H9 (cell line): Measurements from ENCODE around the gene KAT2B. TPM values are rescaled to one million over a fixed set of nuclear protein-coding genes. Genes with fewer than 3 reads are reported as not detected.

Experiments used
- DNase-seq: peaks from one replicate; pipeline ENCODE4 v3.0.0-alpha.2; 2017
- H2AFZ ChIP-seq: one replicate; pipeline ENCODE4 v1.6.1; 2013; ENCODE audit warnings: mild to moderate bottlenecking, low read length, control low read depth, moderate library complexity
- H2AK5ac ChIP-seq: 2 replicates; pipeline ENCODE4 v1.6.1; 2013; ENCODE audit warnings: low read length, control low read depth, mixed read lengths; ENCODE audit not compliant: insufficient read length
- H2BK120ac ChIP-seq: one replicate; pipeline ENCODE4 v1.6.1; 2013; ENCODE audit warnings: low read depth, mild to moderate bottlenecking, low read length, control low read depth, inconsistent platforms; ENCODE audit not compliant: poor library complexity, severe bottlenecking
- H2BK12ac ChIP-seq: 2 replicates; pipeline ENCODE4 v1.6.1; 2013; ENCODE audit warnings: low read length, control low read depth, mixed read lengths, low read depth; ENCODE audit not compliant: insufficient read length
- H2BK15ac ChIP-seq: 2 replicates; pipeline ENCODE4 v1.6.1; 2013; ENCODE audit warnings: low read depth, low read length, control low read depth
- H2BK20ac ChIP-seq: one replicate; pipeline ENCODE4 v1.6.1; 2013; ENCODE audit warnings: low read depth, mild to moderate bottlenecking, low read length, control low read depth, inconsistent platforms; ENCODE audit not compliant: poor library complexity, severe bottlenecking
- H2BK5ac ChIP-seq: 2 replicates; pipeline ENCODE4 v1.6.1; 2013; ENCODE audit warnings: low read length, control low read depth, mixed read lengths; ENCODE audit not compliant: insufficient read length
- H3K14ac ChIP-seq: 2 replicates; pipeline ENCODE4 v1.6.1; 2013; ENCODE audit warnings: low read length, control low read depth; ENCODE audit not compliant: insufficient read depth
- H3K18ac ChIP-seq: 2 replicates; pipeline ENCODE4 v1.6.1; 2013; ENCODE audit warnings: low read depth, mild to moderate bottlenecking, mixed read lengths, low read length, control low read depth; ENCODE audit not compliant: insufficient read length
- H3K23ac ChIP-seq: 2 replicates; pipeline ENCODE4 v1.6.1; 2013; ENCODE audit warnings: low read length, control low read depth, mixed read lengths, low read depth; ENCODE audit not compliant: insufficient read length
- H3K23me2 ChIP-seq: 2 replicates; pipeline ENCODE4 v1.6.1; 2013; ENCODE audit warnings: low read depth, mild to moderate bottlenecking, mixed read lengths, low read length, control low read depth; ENCODE audit not compliant: insufficient read length, poor library complexity, severe bottlenecking
- H3K27ac ChIP-seq: 2 replicates; pipeline ENCODE4 v1.5.1; 2013; ENCODE audit warnings: low read length, control low read depth, mixed read lengths, low read depth; ENCODE audit not compliant: insufficient read length
- H3K27me3 ChIP-seq: 2 replicates; pipeline ENCODE4 v1.6.1; 2013; ENCODE audit warnings: low read length, control low read depth, inconsistent platforms; ENCODE audit not compliant: insufficient read depth
- H3K4ac ChIP-seq: 2 replicates; pipeline ENCODE4 v1.6.1; 2013; ENCODE audit warnings: low read depth, mild to moderate bottlenecking, control low read depth, inconsistent platforms, low read length, moderate library complexity
- H3K4me1 ChIP-seq: 2 replicates; pipeline ENCODE4 v1.6.1; 2013; ENCODE audit warnings: low read length, control low read depth, inconsistent platforms; ENCODE audit not compliant: insufficient read depth
- H3K4me2 ChIP-seq: 2 replicates; pipeline ENCODE4 v1.6.1; 2013; ENCODE audit warnings: low read length, control low read depth, mixed read lengths; ENCODE audit not compliant: insufficient read length, insufficient read depth
- H3K56ac ChIP-seq: 2 replicates; pipeline ENCODE4 v1.6.1; 2013; ENCODE audit warnings: low read depth, mild to moderate bottlenecking, mixed read lengths, low read length, control low read depth; ENCODE audit not compliant: insufficient read length
- H3K79me1 ChIP-seq: 2 replicates; pipeline ENCODE4 v1.6.1; 2013; ENCODE audit warnings: low read depth, mild to moderate bottlenecking, moderate library complexity, low read length, control low read depth, inconsistent platforms; ENCODE audit not compliant: insufficient read depth, poor library complexity, severe bottlenecking
- H3K79me2 ChIP-seq: 2 replicates; pipeline ENCODE4 v1.6.1; 2013; ENCODE audit warnings: low read length, control low read depth, inconsistent platforms; ENCODE audit not compliant: insufficient read depth
- H3K9ac ChIP-seq: 2 replicates; pipeline ENCODE4 v1.6.1; 2013; ENCODE audit warnings: low read length, control low read depth, mixed read lengths; ENCODE audit not compliant: insufficient read length; ENCODE audit errors: extremely low read depth
- H3K9me3 ChIP-seq: one replicate; pipeline ENCODE4 v1.6.1; 2013; ENCODE audit warnings: low read depth, low read length, inconsistent platforms; ENCODE audit not compliant: control insufficient read depth
- H3T11ph ChIP-seq: one replicate; pipeline ENCODE4 v1.6.1; 2013; ENCODE audit warnings: mild to moderate bottlenecking, low read length, control low read depth, inconsistent platforms
- H4K20me1 ChIP-seq: one replicate; pipeline ENCODE4 v1.6.1; 2013; ENCODE audit not compliant: control insufficient read depth, insufficient read length, insufficient read depth
- H4K5ac ChIP-seq: 2 replicates; pipeline ENCODE4 v1.6.1; 2013; ENCODE audit warnings: low read depth, mild to moderate bottlenecking, mixed read lengths, low read length, control low read depth; ENCODE audit not compliant: insufficient read length
- H4K8ac ChIP-seq: replicated peaks from 2 replicates; pipeline ENCODE4 v1.6.1; 2013; ENCODE audit warnings: low read length, control low read depth, mixed read lengths, low read depth; ENCODE audit not compliant: insufficient read length
- H4K91ac ChIP-seq: 2 replicates; pipeline ENCODE4 v1.6.1; 2013; ENCODE audit warnings: low read depth, mild to moderate bottlenecking, moderate library complexity, mixed read lengths, low read length, control low read depth; ENCODE audit not compliant: insufficient read length
- H3K27ac Mint-ChIP-seq, 3 experiments: 2 replicates in 2 of 3; 3 replicates in 1 of 3; pipeline ENCODE4 v1.8.0; 2020 to 2021; ENCODE audit warnings: mixed read lengths in 3 of 3, mild to moderate bottlenecking in 1 of 3, moderate library complexity in 1 of 3
- H3K27me3 Mint-ChIP-seq: 2 replicates; pipeline ENCODE4 v1.8.0; 2021; ENCODE audit warnings: low read depth, mild to moderate bottlenecking, moderate library complexity, mixed read lengths
- H3K36me3 Mint-ChIP-seq, 3 experiments: 2 replicates in 2 of 3; 3 replicates in 1 of 3; pipeline ENCODE4 v1.8.0; 2020 to 2021; ENCODE audit warnings: low read depth in 3 of 3, mixed read lengths in 3 of 3; ENCODE audit not compliant: insufficient read depth in 1 of 3
- H3K4me1 Mint-ChIP-seq, 2 experiments: 2 replicates each; pipeline ENCODE4 v1.8.0; 2020; ENCODE audit warnings: mixed read lengths in 2 of 2
- H3K4me3 Mint-ChIP-seq, 2 experiments: 2 replicates in 1 of 2; 3 replicates in 1 of 2; pipeline ENCODE4 v1.8.0; 2020 to 2021; ENCODE audit warnings: mild to moderate bottlenecking in 2 of 2, mixed read lengths in 2 of 2, moderate library complexity in 1 of 2
- H3K9me3 Mint-ChIP-seq, 2 experiments: 2 replicates in 1 of 2; 3 replicates in 1 of 2; pipeline ENCODE4 v1.8.0; 2020; ENCODE audit warnings: mild to moderate bottlenecking in 2 of 2, mixed read lengths in 2 of 2, moderate library complexity in 1 of 2
- total RNA-seq: library from RNA; stranded (reverse); gene quantifications from 2 replicates; pipeline ENCODE4 v1.2.1, GENCODE V29; 2021
- TF ChIP-seq, protein P1 (sequence below): fragments of 200-600 bp; sonication (generic); conservative IDR thresholded peaks from 3 replicates; pipeline ENCODE4 v1.8.0; 2021; ENCODE audit warnings: antibody characterized with exemption, mild to moderate bottlenecking

The KAT2B gene
- total RNA-seq, 1 experiment from 2014 or later = 6.3 TPM

DNA sequence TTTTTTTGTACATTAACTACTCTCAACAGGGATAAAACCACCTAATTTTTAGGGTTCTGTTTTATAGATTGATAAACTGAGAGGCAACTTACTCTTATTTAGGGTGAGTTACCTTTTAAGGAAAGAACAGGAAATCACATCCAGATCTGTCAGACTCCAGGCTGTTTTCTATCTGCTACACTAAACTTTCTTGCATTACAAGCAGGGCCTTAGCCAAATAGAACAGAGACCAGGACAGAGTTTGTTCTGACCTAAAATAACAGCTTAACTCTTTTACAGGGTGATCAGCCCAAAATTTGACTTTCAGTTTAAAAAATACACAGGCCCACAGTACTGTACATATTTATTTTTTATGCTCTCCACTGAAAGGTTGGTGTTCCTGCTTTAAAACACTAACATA is 107.1 kb downstream of the KAT2B start:
- H3K9ac ChIP-seq = no peak overlapping the region
- H3K4me3 Mint-ChIP-seq = no peak overlapping the region
- peaks cover 0 to 8% (median 2%) of the 10 kb centered on the region in 3 experiments; a peak in 2 of 7 replicates for H3K36me3 Mint-ChIP-seq
- no peak overlapping the region for H4K5ac ChIP-seq
- H3K27me3 Mint-ChIP-seq = no peaks in the 10 kb centered on the region
- no peak overlapping the region for H2BK5ac ChIP-seq
- no peak overlapping the region for H4K8ac ChIP-seq
- no peaks in the 10 kb centered on the region for H3K23me2 ChIP-seq
- no peaks in the 10 kb centered on the region for H3K27me3 ChIP-seq
- H3K79me1 ChIP-seq = no peaks in the 10 kb centered on the region
- H2BK120ac ChIP-seq = no peak overlapping the region
- TF ChIP-seq, protein P1, sequence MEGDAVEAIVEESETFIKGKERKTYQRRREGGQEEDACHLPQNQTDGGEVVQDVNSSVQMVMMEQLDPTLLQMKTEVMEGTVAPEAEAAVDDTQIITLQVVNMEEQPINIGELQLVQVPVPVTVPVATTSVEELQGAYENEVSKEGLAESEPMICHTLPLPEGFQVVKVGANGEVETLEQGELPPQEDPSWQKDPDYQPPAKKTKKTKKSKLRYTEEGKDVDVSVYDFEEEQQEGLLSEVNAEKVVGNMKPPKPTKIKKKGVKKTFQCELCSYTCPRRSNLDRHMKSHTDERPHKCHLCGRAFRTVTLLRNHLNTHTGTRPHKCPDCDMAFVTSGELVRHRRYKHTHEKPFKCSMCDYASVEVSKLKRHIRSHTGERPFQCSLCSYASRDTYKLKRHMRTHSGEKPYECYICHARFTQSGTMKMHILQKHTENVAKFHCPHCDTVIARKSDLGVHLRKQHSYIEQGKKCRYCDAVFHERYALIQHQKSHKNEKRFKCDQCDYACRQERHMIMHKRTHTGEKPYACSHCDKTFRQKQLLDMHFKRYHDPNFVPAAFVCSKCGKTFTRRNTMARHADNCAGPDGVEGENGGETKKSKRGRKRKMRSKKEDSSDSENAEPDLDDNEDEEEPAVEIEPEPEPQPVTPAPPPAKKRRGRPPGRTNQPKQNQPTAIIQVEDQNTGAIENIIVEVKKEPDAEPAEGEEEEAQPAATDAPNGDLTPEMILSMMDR = no peak
- H3K79me2 ChIP-seq = no peaks in the 10 kb centered on the region
- no peak overlapping the region for H3K4me2 ChIP-seq
- no peak overlapping the region for H3K14ac ChIP-seq
- no peak overlapping the region for H3K23ac ChIP-seq
- H3T11ph ChIP-seq = no peak overlapping the region
- no peak overlapping the region for H2BK12ac ChIP-seq
- DNase-seq = no peak
- H2BK20ac ChIP-seq = no peak overlapping the region
- H3K4me1 ChIP-seq = no peaks in the 10 kb centered on the region
- H3K4me1 Mint-ChIP-seq = peaks cover under 1 to 4% of the 10 kb centered on the region in 2 experiments; a peak in 3 of 4 replicates
- no peak overlapping the region for H3K18ac ChIP-seq
- H3K9me3 ChIP-seq = no peaks in the 10 kb centered on the region
- no peak overlapping the region for H2AFZ ChIP-seq
- H3K27ac Mint-ChIP-seq = no peak overlapping the region
- H2BK15ac ChIP-seq = no peak overlapping the region
- no peak overlapping the region for H3K56ac ChIP-seq
- no peaks in the 10 kb centered on the region for H3K9me3 Mint-ChIP-seq
- no peak overlapping the region for H2AK5ac ChIP-seq
- H4K20me1 ChIP-seq = no peaks in the 10 kb centered on the region
- no peak overlapping the region for H4K91ac ChIP-seq
- no peak overlapping the region for H3K4ac ChIP-seq
- H3K27ac ChIP-seq = no peak overlapping the region
